HFF-Myc (cell line): Measurements from ENCODE around the gene PTBP3.
A peak's percentile ranks its signal among the peaks of the same experiment; 100 is the strongest.

Experiments used
- DNase-seq: peaks from one replicate; pipeline ENCODE4 v3.0.0-alpha.2; 2011; ENCODE audit warnings: low read depth; ENCODE audit errors: extremely low read depth
- H3K4me3 ChIP-seq: replicated peaks from 2 replicates; pipeline ENCODE4 v1.5.1; 2011; ENCODE audit warnings: low read depth, mild to moderate bottlenecking, control low read depth, low read length
- CTCF ChIP-seq: IDR thresholded peaks from 2 replicates; pipeline ENCODE4 v1.5.1; 2012; ENCODE audit warnings: mild to moderate bottlenecking, low read depth, low read length, control low read depth; ENCODE audit errors: missing control alignments

PTBP3 gene

GRCh38 chr9:112233769-112234168, 99.7 kb downstream of the PTBP3 start:
- DNase-seq = no peak
- TF ChIP-seq CTCF = no peak
- H3K4me3 ChIP-seq = no peak overlapping the region

GRCh38 chr9:112232233-112232632, 101.2 kb downstream of the PTBP3 start:
- TF ChIP-seq CTCF = no peak
- no peak overlapping the region for H3K4me3 ChIP-seq
- DNase-seq = no peak

GRCh38 chr9:112226091-112226490, 107.3 kb downstream of the PTBP3 start:
- no peak for DNase-seq
- H3K4me3 ChIP-seq = no peak overlapping the region
- TF ChIP-seq CTCF = no peak

- no peak for TF ChIP-seq CTCF
- no peak overlapping the region for H3K4me3 ChIP-seq
- peak; percentile 11 for DNase-seq
Measured at GRCh38 chr9:112224401-112225289, 108.8 kb downstream of the PTBP3 start.

- no peak overlapping the region for H3K4me3 ChIP-seq
- no peak for DNase-seq
- TF ChIP-seq CTCF = no peak
Measured at GRCh38 chr9:112218908-112219307, 114.5 kb downstream of the PTBP3 start.

GRCh38 chr9:112212926-112213325, 120.5 kb downstream of the PTBP3 start:
- H3K4me3 ChIP-seq = no peak overlapping the region
- TF ChIP-seq CTCF = no peak
- no peak for DNase-seq
